Nephron (organoid): Measurements from ENCODE around the gene SLC18A3.

Source experiments
- H3K27ac Mint-ChIP-seq, 3 experiments: 2 replicates each; pipeline ENCODE4 v1.8.0; 2020; ENCODE audit warnings: mixed read lengths in 3 of 3, mild to moderate bottlenecking in 2 of 3, moderate library complexity in 1 of 3
- H3K27me3 Mint-ChIP-seq: 2 replicates; pipeline ENCODE4 v1.8.0; 2021; ENCODE audit warnings: low read depth, mild to moderate bottlenecking, moderate library complexity, mixed read lengths
- H3K36me3 Mint-ChIP-seq: 2 replicates; pipeline ENCODE4 v1.8.0; 2020; ENCODE audit warnings: low read depth, mixed read lengths
- H3K4me1 Mint-ChIP-seq: 2 replicates; pipeline ENCODE4 v1.8.0; 2020; ENCODE audit warnings: mixed read lengths
- H3K4me3 Mint-ChIP-seq, 3 experiments: 2 replicates each; pipeline ENCODE4 v1.8.0; 2020; ENCODE audit warnings: mild to moderate bottlenecking in 3 of 3, mixed read lengths in 3 of 3, moderate library complexity in 2 of 3
- H3K9me3 Mint-ChIP-seq: 2 replicates; pipeline ENCODE4 v1.8.0; 2020; ENCODE audit warnings: mixed read lengths
- TF ChIP-seq, protein P1 (sequence below), 3 experiments: fragments of 200-600 bp; sonication (generic); IDR thresholded peaks; one replicate each; pipeline ENCODE4 v1.5.0; 2021; ENCODE audit warnings: antibody characterized with exemption in 3 of 3; ENCODE audit not compliant: unreplicated experiment in 3 of 3

The SLC18A3 gene

GRCh38 chr10:49628599-49628998 is 18.5 kb downstream of the SLC18A3 start:
- H3K27me3 Mint-ChIP-seq: peaks cover 15% of the 10 kb centered on the region
- TF ChIP-seq, protein P1, sequence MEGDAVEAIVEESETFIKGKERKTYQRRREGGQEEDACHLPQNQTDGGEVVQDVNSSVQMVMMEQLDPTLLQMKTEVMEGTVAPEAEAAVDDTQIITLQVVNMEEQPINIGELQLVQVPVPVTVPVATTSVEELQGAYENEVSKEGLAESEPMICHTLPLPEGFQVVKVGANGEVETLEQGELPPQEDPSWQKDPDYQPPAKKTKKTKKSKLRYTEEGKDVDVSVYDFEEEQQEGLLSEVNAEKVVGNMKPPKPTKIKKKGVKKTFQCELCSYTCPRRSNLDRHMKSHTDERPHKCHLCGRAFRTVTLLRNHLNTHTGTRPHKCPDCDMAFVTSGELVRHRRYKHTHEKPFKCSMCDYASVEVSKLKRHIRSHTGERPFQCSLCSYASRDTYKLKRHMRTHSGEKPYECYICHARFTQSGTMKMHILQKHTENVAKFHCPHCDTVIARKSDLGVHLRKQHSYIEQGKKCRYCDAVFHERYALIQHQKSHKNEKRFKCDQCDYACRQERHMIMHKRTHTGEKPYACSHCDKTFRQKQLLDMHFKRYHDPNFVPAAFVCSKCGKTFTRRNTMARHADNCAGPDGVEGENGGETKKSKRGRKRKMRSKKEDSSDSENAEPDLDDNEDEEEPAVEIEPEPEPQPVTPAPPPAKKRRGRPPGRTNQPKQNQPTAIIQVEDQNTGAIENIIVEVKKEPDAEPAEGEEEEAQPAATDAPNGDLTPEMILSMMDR (IDR thresholded peaks at IDR 0.05; ENCODE audit: unreplicated experiment in 3 of 3): no peak
- no peaks in the 10 kb centered on the region for H3K36me3 Mint-ChIP-seq
- no peaks in the 10 kb centered on the region for H3K9me3 Mint-ChIP-seq
- no peak overlapping the region for H3K4me3 Mint-ChIP-seq
- H3K27ac Mint-ChIP-seq: no peak overlapping the region
- no peaks in the 10 kb centered on the region for H3K4me1 Mint-ChIP-seq

DNA sequence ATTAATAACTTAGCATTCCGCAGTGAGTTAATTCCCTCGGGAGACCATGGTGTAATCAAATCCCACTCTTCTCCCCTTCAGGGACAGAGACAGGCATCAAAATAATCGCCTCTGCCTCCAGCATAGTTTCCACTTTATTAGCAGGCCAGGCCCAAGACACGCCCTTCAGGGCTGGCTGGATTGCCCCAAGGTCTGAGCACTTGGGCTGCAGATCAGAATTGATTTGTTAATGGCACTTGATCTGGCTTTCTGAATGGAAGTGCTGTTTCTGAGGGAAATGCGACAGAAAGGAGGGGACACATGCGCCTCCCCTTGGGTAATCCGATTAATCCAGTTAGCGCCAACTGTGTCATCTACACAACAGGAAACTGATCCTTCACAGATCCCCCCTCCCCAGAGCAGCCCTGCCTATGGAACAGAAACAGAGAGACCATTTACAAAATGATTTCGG is 19.3 kb downstream of the SLC18A3 start:
- TF ChIP-seq, protein P1 (IDR thresholded peaks at IDR 0.05; ENCODE audit: unreplicated experiment in 3 of 3): no peak
- H3K4me1 Mint-ChIP-seq: no peaks in the 10 kb centered on the region
- H3K9me3 Mint-ChIP-seq: no peaks in the 10 kb centered on the region
- peaks cover 12% of the 10 kb centered on the region for H3K27me3 Mint-ChIP-seq
- no peaks in the 10 kb centered on the region for H3K36me3 Mint-ChIP-seq
- no peak overlapping the region for H3K27ac Mint-ChIP-seq
- no peak overlapping the region for H3K4me3 Mint-ChIP-seq

- no peaks in the 10 kb centered on the region for H3K4me1 Mint-ChIP-seq
- H3K9me3 Mint-ChIP-seq: no peaks in the 10 kb centered on the region
- H3K27me3 Mint-ChIP-seq: peaks cover 25% of the 10 kb centered on the region
- H3K36me3 Mint-ChIP-seq: no peaks in the 10 kb centered on the region
- H3K4me3 Mint-ChIP-seq: no peak overlapping the region
- TF ChIP-seq, protein P1 (IDR thresholded peaks at IDR 0.05; ENCODE audit: unreplicated experiment in 3 of 3): no peak
- H3K27ac Mint-ChIP-seq: no peak overlapping the region
Observed at GRCh38 chr10:49631975-49632374, 21.9 kb downstream of the SLC18A3 start.

DNA sequence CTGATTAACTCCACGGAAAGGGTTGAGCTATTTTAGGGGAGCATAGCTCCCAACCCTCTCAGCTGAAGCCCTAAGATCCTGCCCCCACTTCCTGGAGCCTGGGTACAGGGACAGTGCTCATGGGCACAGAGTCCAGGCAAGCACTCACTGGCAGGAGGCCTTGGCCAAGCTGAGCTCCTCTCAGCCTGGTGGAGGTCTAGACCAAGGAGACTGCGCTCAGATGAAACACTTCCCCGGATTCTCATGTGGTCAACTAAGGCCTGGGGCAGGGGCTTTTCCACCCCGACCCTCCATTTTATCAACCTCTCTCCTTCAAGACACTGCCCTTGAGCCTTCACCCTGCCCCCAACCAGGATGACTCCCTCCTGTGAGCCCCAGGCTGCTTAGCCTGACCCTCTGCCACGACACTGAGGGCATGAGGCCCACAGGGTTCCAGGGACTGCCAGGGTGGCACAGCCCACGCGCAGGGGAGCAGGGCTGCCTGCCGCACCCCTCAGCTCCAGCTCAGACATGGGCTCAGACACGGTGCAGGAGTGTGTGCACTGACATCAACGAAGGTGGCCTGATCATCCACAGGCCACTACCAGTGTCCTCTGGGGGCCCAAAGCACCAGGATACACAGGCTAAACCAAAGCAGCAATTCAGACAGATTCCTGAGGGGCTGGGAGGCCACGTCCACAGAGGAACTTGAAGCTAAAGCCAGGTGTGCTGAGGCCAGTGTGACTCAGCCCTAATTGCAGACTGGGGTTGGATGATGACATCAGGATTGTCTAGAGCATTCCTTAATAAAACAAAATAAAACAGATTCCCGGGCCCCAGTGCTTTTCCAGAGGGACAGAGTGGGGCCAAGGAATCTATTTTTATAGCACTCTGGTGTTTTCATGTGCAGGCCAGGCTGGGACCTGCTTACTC is 22.6 kb downstream of the SLC18A3 start:
- H3K9me3 Mint-ChIP-seq: no peaks in the 10 kb centered on the region
- no peaks in the 10 kb centered on the region for H3K36me3 Mint-ChIP-seq
- H3K27me3 Mint-ChIP-seq: peaks cover 32% of the 10 kb centered on the region
- TF ChIP-seq, protein P1 (IDR thresholded peaks at IDR 0.05; ENCODE audit: unreplicated experiment in 3 of 3): no peak
- no peaks in the 10 kb centered on the region for H3K4me1 Mint-ChIP-seq
- no peak overlapping the region for H3K27ac Mint-ChIP-seq
- H3K4me3 Mint-ChIP-seq: no peak overlapping the region

- Mint-ChIP-seq H3K27ac (no peak overlapping the region), H3K36me3 (no peaks in the 10 kb centered on the region), H3K4me1 (no peaks in the 10 kb centered on the region), H3K27me3 (peaks cover 38% of the 10 kb centered on the region), H3K9me3 (no peaks in the 10 kb centered on the region), H3K4me3 (no peak overlapping the region)
- TF ChIP-seq, protein P1 (IDR thresholded peaks at IDR 0.05; ENCODE audit: unreplicated experiment in 3 of 3): no peak
Observed at GRCh38 chr10:49633327-49634068, 23.4 kb downstream of the SLC18A3 start.
